ENCODE measurements around the gene HPS1. TPM values are rescaled to one million over a fixed set of nuclear protein-coding genes. Genes with fewer than 3 reads are reported as not detected.

HPS1 gene
- 24.7 and 32.4 TPM in 2 replicates for total RNA-seq

DNA sequence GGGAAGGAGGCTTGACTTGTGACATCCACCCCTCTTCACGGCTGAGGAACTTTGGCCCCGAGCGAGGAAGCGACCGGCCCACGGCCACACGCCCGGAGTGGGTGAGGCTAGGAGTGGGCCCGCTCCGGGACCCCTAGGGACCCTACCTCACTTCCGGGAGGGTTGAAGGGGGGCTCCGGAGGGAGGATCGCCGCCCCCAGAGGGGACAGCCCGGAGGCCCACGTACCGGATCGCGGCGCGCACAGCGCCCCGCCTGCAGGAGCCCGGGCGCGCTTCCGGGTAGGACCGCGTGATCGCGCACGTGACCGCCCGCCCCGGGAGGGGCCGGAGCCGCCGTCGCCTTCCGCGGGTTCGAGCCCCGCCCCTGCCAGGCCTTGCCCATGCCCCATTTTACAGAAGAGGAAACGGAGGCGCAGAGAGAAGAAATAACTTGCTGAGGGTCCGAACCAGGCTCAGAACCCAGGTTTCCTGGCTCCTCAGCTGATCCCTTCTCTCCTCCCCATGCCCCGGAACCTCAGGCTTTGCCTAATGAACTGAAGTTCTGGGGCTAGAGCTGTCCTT, at the start of gene HPS1:
Gene HPS1, minus strand, starts transcription at position 275 of the 561 bp plus-strand sequence. CDS start 3,695 bp downstream, outside the sequence.

DNA sequence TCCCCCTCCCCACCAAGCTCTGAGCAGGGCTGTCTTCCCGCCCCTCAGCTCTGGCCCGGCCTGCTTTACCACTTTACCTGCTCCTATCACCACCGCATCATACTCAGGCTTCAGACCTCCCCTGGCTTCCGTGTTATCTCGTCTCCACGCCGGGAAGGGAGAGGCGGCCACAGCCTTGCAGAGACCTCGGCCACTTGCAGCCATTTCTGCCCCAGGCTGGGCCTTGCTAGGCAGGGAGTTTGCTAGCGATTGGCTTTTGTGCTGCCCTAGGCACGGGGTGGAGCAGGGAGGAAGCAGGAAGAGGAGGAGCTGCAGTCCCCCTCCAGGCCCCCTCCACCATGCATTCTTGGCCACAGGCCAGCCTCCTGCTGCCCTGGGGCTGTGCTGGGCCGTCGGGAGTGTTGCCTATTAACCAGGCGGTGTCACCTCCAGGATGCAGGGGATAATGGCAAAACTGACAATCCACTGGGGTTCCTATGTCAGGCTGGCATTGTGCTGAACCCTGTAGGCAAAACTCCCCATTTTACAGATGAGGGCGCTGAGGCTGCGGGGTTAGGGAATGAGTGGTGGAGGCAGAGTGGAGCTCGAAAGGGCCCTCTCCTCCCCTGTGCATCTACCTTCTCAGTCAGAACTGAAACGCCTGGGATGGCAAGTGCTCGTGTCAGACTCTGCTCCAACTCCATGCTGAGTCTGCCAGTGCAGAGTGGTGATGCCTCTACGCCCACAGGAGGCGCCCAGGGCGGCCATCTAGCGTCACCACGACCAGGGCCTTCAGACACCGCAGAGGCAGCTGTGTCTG, 31.6 kb downstream of the HPS1 start, which contains the start of gene PYROXD2:
Gene PYROXD2, minus strand, starts transcription at position 251 of the 799 bp plus-strand sequence. Its CDS starts 47 bp downstream, at position 204.

Other genes starting within 250 kb of the HPS1 start
- 25.7 and 32.9 TPM in 2 replicates for gene LOXL4, start 178.7 kb downstream of the HPS1 start, total RNA-seq
- 14.5 and 29.5 TPM in 2 replicates for gene PYROXD2, start 31.8 kb downstream of the HPS1 start, total RNA-seq